Upper lobe of left lung (tissue), 4 donors: Measurements from ENCODE around the gene CAMK1.

Experiments
- EP300 ChIP-seq, 4 donors: sonication (generic); formaldehyde crosslinking; IDR thresholded peaks; one replicate each; pipeline ENCODE4 v1.5.1; 2017; ENCODE audit warnings: antibody characterized with exemption in 4 of 4, control low read depth in 2 of 4
- POLR2A ChIP-seq, 4 donors: fragments of 450-650 bp; IDR thresholded peaks; one replicate each; pipeline ENCODE4 v1.5.1; 2016 to 2017; ENCODE audit warnings: antibody characterized with exemption in 4 of 4, mild to moderate bottlenecking in 2 of 4
- POLR2AphosphoS5 ChIP-seq, 2 donors: sonication (generic); formaldehyde crosslinking; IDR thresholded peaks; one replicate each; pipeline ENCODE4 v1.5.1; 2017; ENCODE audit warnings: antibody characterized with exemption in 2 of 2
- TF ChIP-seq, protein P1 (sequence below), 6 experiments: fragments of 450-650 bp in 4 of 6; fragments of 200-600 bp in 2 of 6; sonication (generic) in 2 of 6; IDR thresholded peaks; one replicate each; pipeline ENCODE4 v1.5.1; 2016 to 2019; ENCODE audit warnings: antibody characterized with exemption in 6 of 6

DNA sequence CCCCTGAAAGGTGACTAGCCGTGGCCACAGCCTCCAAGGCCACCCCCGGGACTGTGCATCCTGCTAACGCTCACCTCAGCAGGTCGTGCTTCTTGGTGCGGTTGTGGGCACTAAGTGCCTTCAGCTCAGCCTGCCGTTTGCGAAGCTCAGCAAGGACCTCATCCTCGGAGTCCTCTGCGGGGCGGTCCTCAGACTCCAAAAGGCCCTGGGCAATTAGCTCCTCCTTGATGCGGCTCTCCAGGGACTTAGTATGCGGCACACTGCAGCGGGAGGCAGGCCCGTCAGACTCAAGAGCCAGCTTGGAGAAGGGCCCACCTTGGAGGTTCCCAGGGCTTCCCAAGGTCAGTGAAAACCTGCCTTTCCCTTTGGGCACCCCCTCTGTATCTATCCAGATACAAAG lies 14.2 kb upstream of the CAMK1 start:
- TF ChIP-seq POLR2A (IDR thresholded peaks at IDR 0.05) (no peak), POLR2AphosphoS5 (IDR thresholded peaks at IDR 0.05) (no peak), EP300 (IDR thresholded peaks at IDR 0.05) (no peak)
- TF ChIP-seq, protein P1, sequence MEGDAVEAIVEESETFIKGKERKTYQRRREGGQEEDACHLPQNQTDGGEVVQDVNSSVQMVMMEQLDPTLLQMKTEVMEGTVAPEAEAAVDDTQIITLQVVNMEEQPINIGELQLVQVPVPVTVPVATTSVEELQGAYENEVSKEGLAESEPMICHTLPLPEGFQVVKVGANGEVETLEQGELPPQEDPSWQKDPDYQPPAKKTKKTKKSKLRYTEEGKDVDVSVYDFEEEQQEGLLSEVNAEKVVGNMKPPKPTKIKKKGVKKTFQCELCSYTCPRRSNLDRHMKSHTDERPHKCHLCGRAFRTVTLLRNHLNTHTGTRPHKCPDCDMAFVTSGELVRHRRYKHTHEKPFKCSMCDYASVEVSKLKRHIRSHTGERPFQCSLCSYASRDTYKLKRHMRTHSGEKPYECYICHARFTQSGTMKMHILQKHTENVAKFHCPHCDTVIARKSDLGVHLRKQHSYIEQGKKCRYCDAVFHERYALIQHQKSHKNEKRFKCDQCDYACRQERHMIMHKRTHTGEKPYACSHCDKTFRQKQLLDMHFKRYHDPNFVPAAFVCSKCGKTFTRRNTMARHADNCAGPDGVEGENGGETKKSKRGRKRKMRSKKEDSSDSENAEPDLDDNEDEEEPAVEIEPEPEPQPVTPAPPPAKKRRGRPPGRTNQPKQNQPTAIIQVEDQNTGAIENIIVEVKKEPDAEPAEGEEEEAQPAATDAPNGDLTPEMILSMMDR (IDR thresholded peaks at IDR 0.05) = no peak
